BLaER1 (cell line): Measurements from ENCODE around the gene TSEN34.
"Not testable (repeated sequence)": the region's sequence is repeated elsewhere in the genome, so short reads cannot be mapped to it uniquely, and the experiment has no call there.

ENCODE experiments used
- H3K27ac ChIP-seq: shearing (Covaris generic); formaldehyde crosslinking; 2 replicates; pipeline ENCODE4 v1.8.1; 2022
- H3K27me3 ChIP-seq: shearing (Covaris generic); formaldehyde crosslinking; 2 replicates; pipeline ENCODE4 v1.8.1; 2022
- H3K36me3 ChIP-seq: shearing (Covaris generic); formaldehyde crosslinking; 2 replicates; pipeline ENCODE4 v1.8.1; 2022
- H3K4me1 ChIP-seq: shearing (Covaris generic); formaldehyde crosslinking; 2 replicates; pipeline ENCODE4 v1.8.1; 2022
- H3K4me2 ChIP-seq: shearing (Covaris generic); formaldehyde crosslinking; 2 replicates; pipeline ENCODE4 v1.8.1; 2022
- H3K4me3 ChIP-seq: shearing (Covaris generic); formaldehyde crosslinking; 2 replicates; pipeline ENCODE4 v1.8.1; 2022
- H3K9ac ChIP-seq: shearing (Covaris generic); formaldehyde crosslinking; 2 replicates; pipeline ENCODE4 v1.8.1; 2022
- H3K9me3 ChIP-seq: shearing (Covaris generic); formaldehyde crosslinking; 2 replicates; pipeline ENCODE4 v1.8.1; 2022
- H4K20me1 ChIP-seq: shearing (Covaris generic); formaldehyde crosslinking; 2 replicates; pipeline ENCODE4 v1.8.1; 2022
- Cebpa-rat ChIP-seq: shearing (Covaris generic); IDR thresholded peaks from 2 replicates; pipeline ENCODE4 v1.8.1; 2022

Gene TSEN34

DNA sequence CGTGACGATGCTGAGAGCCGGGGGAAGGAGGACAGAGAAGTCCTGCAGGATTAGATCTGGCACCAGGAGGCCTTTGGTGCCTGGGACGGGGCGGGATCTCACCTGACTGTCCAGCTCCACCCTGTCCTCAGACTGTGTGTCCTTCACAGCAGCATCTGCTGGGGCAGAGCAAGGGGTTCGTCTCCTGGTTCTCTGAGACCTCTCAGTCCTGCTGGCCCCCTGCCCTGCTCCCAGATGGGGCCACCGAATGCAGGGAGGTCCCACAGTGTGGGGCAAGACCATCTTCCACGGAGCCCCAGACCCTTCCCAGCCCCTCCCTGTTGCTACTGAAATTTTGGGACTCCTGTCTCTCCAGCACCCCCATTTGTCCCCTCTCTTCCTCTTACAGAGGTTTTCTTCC lies 27.2 kb downstream of the TSEN34 start:
- Histone ChIP-seq H3K27me3 (no peaks in the 10 kb centered on the region), H3K9ac (no peak overlapping the region), H3K27ac (no peak overlapping the region), H3K36me3 (peaks cover 44% of the 10 kb centered on the region), H3K9me3 (peaks cover 11% of the 10 kb centered on the region; the same call in 1 of the 2 replicates), H3K4me1 (peaks cover 10% of the 10 kb centered on the region), H4K20me1 (peaks cover 11% of the 10 kb centered on the region; the same call in 1 of the 2 replicates), H3K4me2 (no peak overlapping the region), H3K4me3 (no peak overlapping the region)
- TF ChIP-seq Cebpa-rat: no peak

DNA sequence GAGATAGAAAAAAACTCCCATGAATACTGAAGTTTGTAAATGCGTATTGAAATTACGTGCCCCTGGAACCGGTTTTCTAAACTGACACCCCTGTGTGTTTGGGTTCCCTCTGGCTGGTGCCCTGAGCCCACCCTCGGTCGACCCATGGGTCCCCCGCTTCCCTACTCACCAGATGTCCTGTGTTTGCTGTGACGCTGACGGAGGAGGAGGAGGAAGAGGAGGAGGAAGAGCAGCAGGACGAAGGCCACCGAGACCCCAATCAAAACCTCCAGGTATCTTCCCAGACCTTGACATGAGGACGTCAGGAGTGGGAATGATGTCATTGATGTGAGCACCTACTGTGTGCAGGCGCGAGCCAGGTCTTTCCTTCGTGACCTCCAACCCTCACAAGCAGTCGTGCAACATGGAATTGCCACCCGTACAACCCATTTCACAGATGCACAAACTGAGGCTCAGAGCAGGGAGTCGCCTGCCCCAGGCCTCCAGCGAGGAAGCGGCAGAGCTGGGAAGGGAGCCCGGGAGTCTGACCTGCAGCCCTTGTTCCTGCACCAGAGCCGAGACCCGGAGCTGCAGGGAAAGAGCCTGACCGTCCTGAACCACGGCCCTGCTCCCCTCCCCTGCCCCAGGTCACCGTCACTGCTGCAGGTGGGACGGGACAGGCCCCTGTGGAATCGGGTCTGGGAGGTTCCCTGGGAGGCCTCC lies 28.0 kb downstream of the TSEN34 start:
- H3K27ac ChIP-seq: no peak overlapping the region
- no peak overlapping the region for H3K4me2 ChIP-seq
- H4K20me1 ChIP-seq: 0 out of 2 replicates have a peak, but pooled peaks cover 7% of the 10 kb centered on the region
- peaks cover 38% of the 10 kb centered on the region for H3K36me3 ChIP-seq
- no peak for TF ChIP-seq Cebpa-rat
- H3K9ac ChIP-seq: no peak overlapping the region
- peaks cover 17% of the 10 kb centered on the region for H3K4me1 ChIP-seq
- peaks cover 3% of the 10 kb centered on the region; the same call in 1 of the 2 replicates for H3K9me3 ChIP-seq
- no peak overlapping the region for H3K4me3 ChIP-seq
- no peaks in the 10 kb centered on the region for H3K27me3 ChIP-seq

DNA sequence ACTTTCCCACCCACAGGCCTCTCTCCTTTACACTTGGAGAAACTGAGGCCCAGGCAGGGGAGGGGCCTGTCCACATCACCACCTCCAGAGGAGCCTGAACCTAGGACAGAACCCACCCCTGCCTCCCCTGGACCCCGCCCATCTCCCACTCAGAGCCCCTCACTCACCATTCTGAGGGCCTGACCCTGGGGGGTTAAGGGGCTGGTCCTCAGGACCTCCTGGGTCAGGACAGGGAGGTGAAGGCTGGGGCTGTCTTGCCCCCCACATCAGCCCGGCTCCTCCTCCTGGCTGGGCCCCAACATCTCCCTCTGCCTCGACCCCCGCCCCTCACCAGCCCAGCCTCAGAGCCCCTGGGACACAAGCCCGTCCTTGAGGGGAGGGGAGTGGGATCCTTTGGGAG lies 28.6 kb downstream of the TSEN34 start:
- not testable (repeated sequence) for H3K27me3 ChIP-seq, H4K20me1 ChIP-seq, H3K27ac ChIP-seq, H3K9me3 ChIP-seq, H3K4me2 ChIP-seq, H3K9ac ChIP-seq, H3K4me3 ChIP-seq
- H3K4me1 ChIP-seq: peaks cover 17% of the 10 kb centered on the region
- H3K36me3 ChIP-seq: peaks cover 37% of the 10 kb centered on the region

DNA sequence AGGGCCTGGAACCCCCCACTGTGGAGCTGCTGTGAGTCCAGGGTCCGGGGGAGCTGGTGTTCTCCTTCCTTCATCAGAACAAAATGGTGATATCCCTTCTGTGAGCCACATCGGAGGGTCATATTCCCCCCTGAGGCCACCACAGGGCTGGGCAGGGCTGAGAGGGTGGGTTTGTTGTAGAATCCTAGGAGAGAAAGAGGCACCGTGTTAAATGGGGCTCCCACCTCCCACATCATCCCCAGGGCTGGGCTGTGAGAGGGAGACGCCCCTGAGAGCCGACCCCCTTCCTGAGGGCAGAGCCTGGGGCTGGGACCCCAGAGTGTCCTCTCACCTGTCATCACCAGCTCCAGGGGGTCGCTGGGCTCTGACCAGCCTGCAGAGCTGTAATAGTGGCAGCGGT lies 30.8 kb downstream of the TSEN34 start:
- H3K27me3 ChIP-seq: not testable (repeated sequence)

DNA sequence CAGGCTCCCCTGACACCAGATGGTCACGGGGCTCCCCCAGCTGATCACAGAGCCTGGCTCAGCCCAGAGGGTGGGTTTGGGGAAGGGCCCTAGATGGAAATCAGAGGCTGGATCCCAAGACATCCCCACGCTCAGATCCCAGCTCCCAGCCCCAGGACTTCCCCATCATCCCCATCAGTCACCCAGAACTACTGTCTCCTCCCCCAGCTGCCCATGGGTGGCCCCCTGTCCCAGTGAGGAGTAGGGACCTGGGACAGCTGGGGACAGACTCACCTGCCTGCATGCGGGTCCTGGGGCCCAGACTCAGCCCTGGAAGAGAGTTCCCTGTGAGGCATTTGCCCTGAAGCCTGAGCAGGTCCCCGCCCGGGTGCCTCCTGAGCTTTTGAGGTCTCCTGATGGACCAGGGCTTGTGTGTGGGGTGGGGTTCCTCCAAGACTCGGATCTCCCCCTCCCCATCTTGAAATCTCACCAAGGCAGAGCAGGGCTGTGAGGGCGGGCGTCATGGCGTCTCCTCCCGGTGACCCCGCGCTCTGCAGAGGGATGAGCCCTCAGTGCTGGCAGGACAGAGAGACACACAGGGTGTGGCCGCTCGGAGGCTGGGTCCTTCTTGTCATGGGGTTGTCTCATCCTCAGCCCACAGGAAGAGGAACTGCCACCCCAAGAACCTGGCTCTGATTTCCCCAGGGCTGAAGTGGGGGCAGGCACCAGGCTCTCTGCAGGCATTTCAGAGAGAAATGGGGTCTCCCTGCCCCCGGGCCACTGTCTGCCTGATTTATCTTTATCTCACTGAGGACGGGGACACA lies 31.6 kb downstream of the TSEN34 start, which contains the start of gene LILRB3:
LILRB3 (minus strand) TSS at position 534 of the 803 bp plus-strand sequence; CDS start at position 503, 31 bp downstream.
- Histone ChIP-seq H3K4me1 (peaks cover 17% of the 10 kb centered on the region), H3K36me3 (peaks cover 18% of the 10 kb centered on the region), H3K4me2 (peak within 1 kb of the TSS; percentile 74)
- not testable (repeated sequence) for H3K27me3 ChIP-seq, H4K20me1 ChIP-seq, H3K9me3 ChIP-seq, H3K27ac ChIP-seq, H3K9ac ChIP-seq, H3K4me3 ChIP-seq

More for the DNA sequence above, 30.8 kb downstream of the TSEN34 start:
- not testable (repeated sequence) for H3K4me3 ChIP-seq, H3K9ac ChIP-seq, H4K20me1 ChIP-seq, H3K4me2 ChIP-seq, H3K27ac ChIP-seq, H3K9me3 ChIP-seq
- Histone ChIP-seq H3K36me3 (peaks cover 19% of the 10 kb centered on the region), H3K4me1 (peaks cover 17% of the 10 kb centered on the region)

DNA sequence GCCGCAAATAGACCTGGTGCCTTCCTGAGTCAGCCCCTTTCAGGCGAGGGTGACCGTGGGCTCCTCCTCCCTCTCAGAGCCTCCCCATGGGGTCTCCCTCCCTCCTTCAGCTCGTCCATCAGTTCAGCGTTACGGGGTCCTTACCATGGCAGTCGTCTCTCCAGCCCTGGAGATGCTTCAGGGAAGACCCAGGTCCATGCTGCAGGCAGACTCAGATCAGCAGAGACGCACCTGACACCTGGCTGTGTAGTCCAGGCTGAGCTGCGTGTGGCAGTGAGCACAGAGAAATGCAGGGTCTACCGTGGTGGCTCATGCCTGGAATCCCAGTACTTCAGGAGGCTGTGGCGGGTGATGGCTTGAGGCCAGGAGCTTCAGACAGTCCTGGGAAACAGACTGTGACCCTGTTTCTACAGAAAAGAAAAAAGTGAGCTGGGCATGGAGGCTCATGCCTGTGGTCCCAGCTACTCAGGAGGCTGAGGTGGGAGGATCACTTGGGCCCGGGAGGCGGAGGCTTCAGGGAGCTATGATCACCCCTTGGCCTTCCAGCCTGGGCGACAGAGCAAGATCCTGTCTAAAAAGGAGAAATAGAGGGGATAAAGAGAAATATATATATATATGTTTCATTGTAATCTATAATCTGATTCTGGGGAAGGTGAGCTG lies 32.3 kb downstream of the TSEN34 start:
- H3K4me3 ChIP-seq, H3K27ac ChIP-seq, H3K27me3 ChIP-seq, H3K9me3 ChIP-seq, H3K9ac ChIP-seq, H4K20me1 ChIP-seq: not testable (repeated sequence)
- H3K36me3 ChIP-seq: peaks cover 12% of the 10 kb centered on the region
- peaks cover 17% of the 10 kb centered on the region for H3K4me1 ChIP-seq
- H3K4me2 ChIP-seq: peak overlapping the region; percentile 74

DNA sequence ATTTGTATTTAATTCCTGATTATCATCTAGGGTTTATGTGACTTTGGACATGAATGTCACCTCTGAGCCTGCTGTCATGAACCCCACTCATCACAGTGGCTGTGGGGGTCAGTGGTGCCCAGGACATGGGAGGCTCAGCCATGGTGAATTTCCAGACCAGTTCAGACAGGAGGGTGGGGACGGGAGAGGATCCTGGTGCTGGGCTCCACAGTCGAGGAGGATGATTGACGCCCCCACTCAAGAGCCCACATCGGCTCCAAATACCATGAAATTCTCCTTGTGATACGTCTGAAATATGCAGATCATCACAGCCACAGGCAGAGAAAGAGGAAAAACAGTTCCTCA lies 32.8 kb downstream of the TSEN34 start:
- not testable (repeated sequence) for H3K9ac ChIP-seq

DNA sequence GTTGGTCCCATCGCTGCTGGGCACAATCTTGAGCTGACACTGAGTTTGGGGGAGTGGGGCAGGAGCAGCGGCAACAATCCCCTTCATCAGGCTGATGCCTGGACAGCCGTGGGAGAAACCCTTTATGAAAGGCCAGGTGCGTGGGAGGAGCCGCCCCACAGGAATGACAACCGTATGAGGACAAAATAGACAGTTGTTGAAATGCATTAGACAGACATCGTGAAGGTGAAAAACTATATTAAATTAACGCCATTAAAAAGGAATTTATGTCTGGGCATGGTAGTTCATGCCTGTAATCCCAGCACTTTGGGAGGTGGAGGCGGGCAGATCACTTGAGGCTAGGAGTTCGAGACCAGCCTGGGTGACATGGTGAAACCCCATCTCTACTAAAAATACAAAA lies 33.5 kb downstream of the TSEN34 start:
- H3K4me1 ChIP-seq: peaks cover 17% of the 10 kb centered on the region
- peaks cover 11% of the 10 kb centered on the region for H3K9me3 ChIP-seq
- not testable (repeated sequence) for H3K4me2 ChIP-seq, H3K9ac ChIP-seq, H4K20me1 ChIP-seq, H3K4me3 ChIP-seq, H3K27ac ChIP-seq, H3K27me3 ChIP-seq, H3K36me3 ChIP-seq

More for the DNA sequence above, 32.8 kb downstream of the TSEN34 start:
- not testable (repeated sequence) for H3K27me3 ChIP-seq, H3K36me3 ChIP-seq, H3K27ac ChIP-seq, H4K20me1 ChIP-seq, H3K4me2 ChIP-seq, H3K4me3 ChIP-seq
- Histone ChIP-seq H3K9me3 (peaks cover 11% of the 10 kb centered on the region), H3K4me1 (peaks cover 17% of the 10 kb centered on the region)

DNA sequence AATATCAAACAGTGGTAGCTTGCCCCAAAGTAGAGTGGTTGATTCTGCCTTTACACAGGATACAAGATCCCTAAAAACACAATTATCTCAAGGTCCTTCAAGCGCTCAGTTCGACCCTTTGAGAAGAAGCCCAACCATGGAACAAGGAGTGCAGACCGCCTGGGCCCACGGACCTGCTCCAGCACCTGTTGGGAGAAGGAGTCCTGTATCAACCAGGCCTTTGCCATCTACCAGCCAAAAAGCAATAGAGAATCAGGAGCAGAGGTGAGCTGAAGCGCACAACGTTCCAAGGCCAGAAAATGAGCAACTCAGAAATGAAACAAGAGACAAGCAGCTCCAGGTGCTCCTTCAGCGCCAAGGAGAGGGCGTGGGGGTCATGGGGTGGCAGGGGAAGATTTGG lies 38.0 kb downstream of the TSEN34 start:
- H3K4me2 ChIP-seq: no peak overlapping the region
- no peak overlapping the region for H3K9ac ChIP-seq
- no peak overlapping the region for H3K4me3 ChIP-seq
- H3K27me3 ChIP-seq: no peaks in the 10 kb centered on the region
- no peak for TF ChIP-seq Cebpa-rat
- no peak overlapping the region for H3K27ac ChIP-seq
- no peaks in the 10 kb centered on the region for H3K36me3 ChIP-seq
- no peaks in the 10 kb centered on the region for H4K20me1 ChIP-seq
- H3K4me1 ChIP-seq: no peaks in the 10 kb centered on the region
- peaks cover 15% of the 10 kb centered on the region for H3K9me3 ChIP-seq

DNA sequence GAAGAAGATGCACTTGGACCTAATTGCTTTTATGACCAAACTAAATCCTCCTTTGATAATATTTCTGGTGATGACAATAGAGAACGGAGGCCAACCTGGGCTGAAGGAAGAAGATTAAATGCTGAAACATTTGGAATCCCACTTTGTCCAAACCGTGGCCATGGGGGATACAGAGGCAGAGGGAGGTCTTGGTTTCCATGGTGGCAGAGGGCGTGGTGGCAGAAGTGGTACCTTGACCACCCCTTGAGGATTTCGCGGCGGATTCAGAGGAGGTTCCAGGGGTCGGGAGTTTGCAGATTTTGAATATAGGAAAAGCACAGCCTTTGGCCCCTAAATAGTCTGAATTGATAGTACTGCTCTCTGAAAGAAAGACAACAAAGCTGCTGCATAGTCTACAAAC lies 38.9 kb downstream of the TSEN34 start:
- Histone ChIP-seq H3K4me1 (no peaks in the 10 kb centered on the region), H3K27me3 (no peaks in the 10 kb centered on the region), H3K9me3 (peaks cover 23% of the 10 kb centered on the region), H3K4me3 (no peak overlapping the region), H3K27ac (no peak overlapping the region), H3K36me3 (no peaks in the 10 kb centered on the region), H3K9ac (no peak overlapping the region), H4K20me1 (no peaks in the 10 kb centered on the region), H3K4me2 (no peak overlapping the region)
- TF ChIP-seq Cebpa-rat: no peak
